ENCODE measurements around the gene CHST14. TPM values are rescaled to one million over a fixed set of nuclear protein-coding genes. Genes with fewer than 3 reads are reported as not detected.

CHST14 gene
- polyA plus RNA-seq, 1 of the 3 experiments (the other 2 are of a cell fraction): 43.2 TPM

GRCh38 chr15:40479024-40479423 is 8.2 kb downstream of the CHST14 start:
- Histone ChIP-seq H3K36me3 (replicated peaks in 1 of 2; ENCODE audit: control insufficient read depth in 1 of 2, insufficient read depth in 2 of 2, low read length in 1 of 2) (no peaks in the 10 kb centered on the region), H3K9ac (no peak overlapping the region), H3K4me2 (no peak overlapping the region), H3K9me3 (no peaks in the 10 kb centered on the region), H3K4me3 (ENCODE audit: low read depth in 2 of 2, low read length in 1 of 2) (no peak overlapping the region), H3F3A (replicated peaks; ENCODE audit: insufficient read depth) (peaks cover 3% of the 10 kb centered on the region), H3K9me2 (no peaks in the 10 kb centered on the region), H4K20me1 (ENCODE audit: insufficient read depth) (no peaks in the 10 kb centered on the region), H3K79me2 (ENCODE audit: insufficient read depth) (no peaks in the 10 kb centered on the region), H3K27ac (ENCODE audit: low read depth in 2 of 2, low read length in 1 of 2) (no peak overlapping the region), H2AFZ (ENCODE audit: low read depth) (no peak overlapping the region), H3K4me1 (ENCODE audit: control insufficient read depth in 1 of 2, insufficient read depth in 2 of 2, low read depth in 1 of 2, low read length in 1 of 2) (peaks cover 0 to 7% of the 10 kb centered on the region in 2 experiments; a peak in 1 of 4 replicates), H3K27me3 (ENCODE audit: insufficient read depth) (no peaks in the 10 kb centered on the region)
- TF ChIP-seq MEF2A (IDR thresholded peaks at IDR 0.05; ENCODE audit: borderline replicate concordance, low read depth) (no peak), GATA2 (CRISPR knock-in tag; IDR thresholded peaks at IDR 0.05) (no peak), RFX5 (IDR thresholded peaks at IDR 0.05; ENCODE audit: low read length) (no peak), TCF12 (IDR thresholded peaks at IDR 0.05) (no peak), TAF1 (IDR thresholded peaks at IDR 0.05; ENCODE audit: borderline replicate concordance, low read depth, low read length) (no peak), JUND (IDR thresholded peaks at IDR 0.05) (no peak), FOXJ3 (CRISPR knock-in tag; IDR thresholded peaks at IDR 0.05) (no peak), RCOR1 (IDR thresholded peaks at IDR 0.05; ENCODE audit: low read length) (no peak), MAX (IDR thresholded peaks at IDR 0.05; ENCODE audit: low read depth) (no peak), NRF1 (IDR thresholded peaks at IDR 0.05; ENCODE audit: low read depth, low read length) (no peak), POLR2AphosphoS5 (IDR thresholded peaks at IDR 0.05; ENCODE audit: low read depth, low read length) (no peak), SMC3 (IDR thresholded peaks at IDR 0.05; ENCODE audit: low read depth, low read length) (no peak), SIN3A (IDR thresholded peaks at IDR 0.05; ENCODE audit: borderline replicate concordance, low read depth, low read length) (no peak), REST (IDR thresholded peaks at IDR 0.05; ENCODE audit: low read depth, low read length) (no peak), CTCF (IDR thresholded peaks at IDR 0.05) (no peak), GABPA (IDR thresholded peaks at IDR 0.05; ENCODE audit: low read depth) (no peak), RAD21 (IDR thresholded peaks at IDR 0.05; ENCODE audit: low read length) (no peak), FOXM1 (IDR thresholded peaks at IDR 0.05; ENCODE audit: low read depth) (no peak), EZH2phosphoT487 (IDR thresholded peaks at IDR 0.05; ENCODE audit: borderline replicate concordance, low read depth) (no peak)
- no peak for DNase-seq
- ChIA-PET CTCF (interaction anchor here (0.8 to 1.6 kb wide), 2 partner anchors 26 to 28 kb away, joined by 3 to 5 read pairs; no protein-coding TSS in a partner anchor), POLR2A (interaction anchor here (0.5 to 1.9 kb wide), 2 partner anchors 9 to 351 kb away, joined by 4 to 5 read pairs; partner anchors contain the start of gene CHST14)

All from SK-N-SH (cell line).